HG02981 (cell line): ENCODE data around the gene PTAFR.

Experiments used
- ATAC-seq: cut with Tn5 transposase; IDR thresholded peaks from one replicate; pipeline ENCODE4 v1.9.1; 2021; ENCODE audit warnings: mild to moderate bottlenecking, moderate library complexity; ENCODE audit not compliant: unreplicated experiment

Gene PTAFR

DNA sequence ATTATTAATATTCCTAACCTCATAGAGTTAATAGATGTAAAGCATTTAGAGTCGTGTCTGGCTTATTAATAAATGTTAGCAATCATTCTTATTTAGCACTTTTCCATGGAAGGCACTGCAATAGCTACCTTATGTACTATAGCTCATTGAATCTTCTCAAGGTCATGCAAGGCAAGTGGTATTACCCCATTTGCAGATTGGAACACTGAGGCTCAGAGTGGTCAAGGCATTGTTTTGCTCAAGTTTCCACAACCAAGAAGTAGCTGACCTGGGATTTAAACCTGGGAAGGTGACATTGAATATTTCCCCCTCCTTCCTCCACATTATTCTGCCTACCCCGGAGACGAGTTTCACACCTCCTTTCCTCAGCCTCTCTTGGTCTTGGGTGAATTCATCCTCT lies 50.3 kb downstream of the PTAFR start:
- no peak for ATAC-seq

DNA sequence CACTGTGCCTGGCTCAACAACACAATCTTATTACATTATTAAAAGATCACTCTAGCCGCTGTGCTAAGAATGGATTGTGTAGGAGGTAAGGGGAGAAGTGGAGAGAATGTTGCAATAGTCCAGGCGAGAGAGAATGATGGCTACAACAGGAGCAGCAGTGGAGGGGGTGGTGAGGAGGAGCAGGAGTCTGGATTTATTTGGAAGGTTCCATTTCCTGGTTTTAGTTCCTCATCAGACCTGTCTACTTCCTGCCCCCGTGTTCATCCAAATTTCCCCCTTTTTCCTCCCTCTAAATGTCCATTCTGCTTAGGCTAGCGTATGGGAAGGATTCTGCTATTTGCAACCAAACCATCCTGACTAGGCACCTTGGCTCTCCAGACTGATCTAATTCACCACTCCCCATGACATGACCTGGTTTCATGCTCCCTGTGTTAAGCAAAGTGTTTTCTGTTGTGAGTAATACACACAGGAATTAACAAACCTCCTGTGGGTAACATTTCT lies 53.0 kb downstream of the PTAFR start:
- ATAC-seq = no peak

DNA sequence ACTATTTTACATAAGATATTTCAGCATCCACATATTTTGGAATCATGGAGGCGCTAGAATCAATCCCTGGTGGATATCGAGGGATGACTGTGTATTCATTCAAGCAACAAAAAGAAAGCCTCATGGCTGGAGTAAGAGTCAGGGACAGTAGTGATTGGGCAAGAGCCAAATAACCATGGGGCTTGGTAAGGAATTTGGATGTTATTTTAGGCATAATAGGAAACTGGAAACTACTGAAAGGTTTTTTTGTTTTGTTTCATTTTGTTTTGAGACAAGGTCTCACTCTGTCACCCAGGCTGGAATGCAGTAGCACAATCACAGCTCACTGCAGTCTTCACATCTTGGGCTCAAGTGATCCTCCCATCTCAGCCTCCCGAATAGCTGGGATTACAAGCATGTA lies 54.3 kb downstream of the PTAFR start:
- ATAC-seq = no peak

DNA sequence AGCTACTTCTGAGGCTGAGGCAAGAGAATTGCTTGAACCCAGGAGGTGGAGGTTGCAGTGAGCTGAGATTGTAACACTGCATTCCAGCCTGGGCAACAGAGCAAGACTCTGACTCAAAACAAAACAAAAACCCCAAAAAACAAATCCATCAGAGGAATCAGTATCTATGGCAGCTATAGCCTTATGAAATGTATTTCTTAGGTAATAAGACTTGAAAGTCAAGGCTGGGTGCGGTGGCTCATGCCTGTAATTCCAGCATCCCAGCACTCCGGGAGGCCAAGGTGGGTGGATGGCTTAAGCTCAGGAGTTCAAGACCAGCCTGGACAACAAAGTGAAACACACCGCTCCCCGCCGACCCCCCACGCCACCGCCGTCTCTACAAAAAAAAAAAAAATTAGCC lies 56.9 kb downstream of the PTAFR start:
- no peak for ATAC-seq

DNA sequence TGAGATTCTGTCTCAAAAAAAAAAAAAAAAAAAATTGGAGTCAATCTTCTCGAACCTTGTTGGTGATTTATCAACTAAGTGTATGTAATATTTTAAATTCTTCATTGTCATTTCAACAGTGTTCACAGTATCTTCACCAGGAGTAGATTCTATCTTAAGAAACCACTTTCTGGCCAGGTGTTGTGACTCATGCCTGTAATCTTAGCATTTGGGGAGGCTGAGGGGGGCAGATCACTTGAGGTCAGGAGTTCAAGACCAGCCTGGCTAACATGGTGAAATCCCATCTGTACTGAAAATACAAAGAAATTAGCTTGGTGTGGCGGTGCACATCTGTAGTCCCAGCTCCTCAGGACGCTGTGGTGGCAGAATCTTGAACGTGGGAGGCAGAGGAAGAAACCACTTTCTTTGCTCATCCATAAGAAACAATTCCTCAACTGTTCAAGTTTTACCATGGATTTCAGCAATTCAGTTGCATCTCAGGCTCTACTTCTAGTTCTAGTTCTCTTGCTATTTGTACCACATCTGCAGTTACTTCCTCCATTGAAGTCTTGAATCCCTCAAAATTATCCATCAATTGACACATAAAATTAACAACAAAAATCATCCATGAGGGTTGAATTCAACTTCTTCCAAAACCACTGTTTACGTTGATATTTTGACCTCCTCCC lies 57.7 kb downstream of the PTAFR start:
- ATAC-seq = no peak

DNA sequence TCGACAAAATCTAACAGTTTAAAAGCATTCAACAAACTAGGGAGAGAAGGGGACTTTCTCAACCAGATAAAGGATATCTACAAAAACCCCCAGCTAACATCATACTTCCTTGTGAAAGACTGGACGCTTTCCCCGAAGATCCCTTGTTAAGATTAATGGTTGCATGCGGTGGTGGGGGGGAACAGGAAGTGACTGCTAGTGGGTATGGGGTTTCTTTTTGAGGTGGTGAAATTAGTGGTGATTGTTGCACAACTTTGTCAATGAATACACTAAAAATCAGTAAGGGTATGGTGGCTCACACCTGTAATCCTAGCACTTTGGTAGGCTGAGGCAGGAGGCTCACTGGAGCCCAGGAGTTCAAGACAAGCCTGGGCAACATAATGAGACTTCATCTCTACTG lies 61.2 kb downstream of the PTAFR start:
- no peak for ATAC-seq

DNA sequence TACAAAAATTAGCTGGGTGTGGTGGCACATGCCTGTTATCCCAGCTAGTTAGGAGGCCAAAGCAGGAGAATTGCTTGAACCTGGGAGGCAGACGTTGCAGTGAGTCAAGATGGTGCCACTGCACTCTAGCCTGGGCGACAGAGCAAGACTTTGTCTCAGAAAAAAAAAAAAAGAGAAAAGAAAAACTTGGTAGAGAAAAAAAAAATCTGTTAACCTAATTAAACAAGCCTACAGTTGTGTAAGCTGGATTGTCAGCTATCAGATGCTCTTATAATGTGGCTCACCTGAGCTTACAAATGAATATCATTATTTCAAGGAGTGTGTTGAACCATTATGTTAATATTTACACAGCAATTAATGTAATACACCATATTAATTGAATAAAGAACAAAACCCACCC lies 61.6 kb downstream of the PTAFR start:
- ATAC-seq = no peak

DNA sequence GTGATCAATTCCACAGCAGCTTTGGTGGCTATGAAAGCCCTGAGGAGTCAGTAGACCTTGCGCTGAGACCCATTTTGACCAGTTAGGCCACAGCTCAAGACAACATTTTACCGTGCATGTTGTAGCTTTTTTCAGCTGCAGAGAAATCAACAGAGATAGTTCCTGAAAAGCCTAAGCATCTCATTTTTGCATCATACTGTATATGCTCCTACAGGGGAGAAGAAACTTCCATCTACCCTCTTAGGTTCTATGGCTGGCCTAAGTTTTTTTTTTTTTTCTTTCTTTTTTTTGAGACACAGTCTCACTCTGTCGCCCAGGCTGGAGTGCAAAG lies 63.3 kb downstream of the PTAFR start:
- no peak for ATAC-seq

DNA sequence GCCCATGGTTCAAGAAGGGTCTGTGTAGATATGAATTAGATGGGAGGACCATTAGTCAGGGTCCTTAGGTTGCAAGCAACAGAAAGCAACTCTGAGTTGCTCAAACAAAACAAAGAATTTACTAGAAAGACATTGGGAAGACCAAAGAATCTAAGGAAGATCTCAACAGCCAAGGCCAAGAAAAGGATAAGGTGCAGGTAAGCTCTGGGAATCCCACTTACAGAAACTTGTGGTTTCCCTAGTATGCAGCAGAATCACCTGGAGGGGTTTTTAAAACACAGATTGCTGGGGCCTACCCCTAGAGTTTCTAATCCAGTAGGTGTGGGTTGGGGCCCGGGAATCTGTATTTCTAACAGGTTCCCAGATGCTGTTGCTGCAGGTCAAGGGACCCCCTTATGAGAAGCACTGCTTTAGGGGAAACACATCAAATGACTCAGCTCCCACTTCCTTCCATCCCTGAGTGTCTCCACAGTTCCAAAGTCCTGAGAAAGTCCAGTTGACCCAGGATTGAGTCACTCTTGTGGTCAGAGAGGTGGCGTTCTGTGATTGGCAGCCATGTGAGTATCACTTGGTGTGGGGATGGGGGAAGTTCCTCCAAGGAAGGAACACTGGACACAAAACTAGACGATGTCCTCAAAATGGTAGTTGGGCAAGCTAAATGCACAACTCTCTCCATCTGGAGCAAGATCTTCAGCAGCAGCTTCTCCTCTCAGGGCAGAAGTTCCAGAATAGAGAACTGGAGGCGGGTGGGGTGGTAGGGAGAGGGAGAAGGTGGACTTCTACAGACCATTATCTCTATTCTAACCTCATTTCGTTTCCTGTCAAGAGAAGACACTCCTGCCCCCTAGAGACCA lies 63.9 kb downstream of the PTAFR start:
- ATAC-seq = no peak

DNA sequence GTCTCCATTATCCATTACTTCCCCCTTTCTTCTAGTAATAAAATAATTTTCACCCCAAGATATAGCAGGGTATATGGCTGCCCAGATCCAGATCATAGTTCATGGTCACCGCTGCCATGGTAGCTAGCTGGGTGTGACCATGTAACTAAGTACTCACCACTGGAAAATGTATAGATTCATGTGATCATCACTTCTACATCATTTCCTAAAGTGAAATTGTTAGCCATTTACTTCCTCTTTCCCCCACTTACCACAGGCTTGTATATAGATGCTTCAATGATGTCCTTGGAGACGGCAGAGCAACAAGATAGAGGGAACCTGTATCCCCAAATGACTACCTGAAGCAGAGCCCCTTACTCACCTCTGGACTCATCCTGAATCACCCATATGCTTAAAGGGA lies 65.3 kb downstream of the PTAFR start:
- peak; percentile 47 for ATAC-seq

DNA sequence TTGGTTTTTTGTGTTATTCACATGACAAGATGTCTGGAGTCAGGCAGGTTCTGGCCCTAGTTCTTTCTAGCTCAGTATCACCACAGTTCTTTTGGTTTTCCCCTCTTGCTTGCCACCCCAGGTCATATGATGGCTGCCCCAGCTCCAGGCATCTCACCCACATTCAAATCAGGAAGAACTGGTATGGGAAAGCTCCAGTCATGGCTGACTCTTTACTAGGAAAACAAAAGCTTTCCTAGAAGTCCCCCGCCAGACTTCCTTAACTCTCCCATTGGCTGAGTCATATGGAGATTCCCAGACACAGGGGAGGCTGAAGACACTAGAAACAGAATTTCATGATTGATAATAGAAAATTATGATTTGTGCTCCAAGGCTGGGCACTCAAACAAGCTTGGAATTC lies 65.9 kb downstream of the PTAFR start:
- no peak for ATAC-seq

DNA sequence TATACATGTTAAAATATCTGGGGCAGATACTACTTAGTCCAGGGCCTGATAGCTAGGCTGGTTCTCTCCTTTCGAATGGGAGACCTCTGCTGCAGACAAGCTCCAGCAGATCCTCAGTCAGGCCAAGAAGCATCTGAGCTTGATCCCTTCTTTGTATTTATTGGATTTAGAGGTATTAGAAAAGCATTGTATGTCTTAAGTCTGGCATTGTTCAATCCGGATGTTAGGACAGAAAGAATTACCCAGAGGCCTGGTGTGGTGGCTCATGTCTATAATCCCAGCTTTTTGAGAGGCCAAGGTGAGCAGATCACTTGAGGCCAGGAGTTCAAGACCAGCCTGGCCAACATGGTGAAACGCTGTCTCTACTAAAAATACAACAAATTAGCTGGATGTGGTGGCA lies 66.9 kb downstream of the PTAFR start:
- no peak for ATAC-seq

DNA sequence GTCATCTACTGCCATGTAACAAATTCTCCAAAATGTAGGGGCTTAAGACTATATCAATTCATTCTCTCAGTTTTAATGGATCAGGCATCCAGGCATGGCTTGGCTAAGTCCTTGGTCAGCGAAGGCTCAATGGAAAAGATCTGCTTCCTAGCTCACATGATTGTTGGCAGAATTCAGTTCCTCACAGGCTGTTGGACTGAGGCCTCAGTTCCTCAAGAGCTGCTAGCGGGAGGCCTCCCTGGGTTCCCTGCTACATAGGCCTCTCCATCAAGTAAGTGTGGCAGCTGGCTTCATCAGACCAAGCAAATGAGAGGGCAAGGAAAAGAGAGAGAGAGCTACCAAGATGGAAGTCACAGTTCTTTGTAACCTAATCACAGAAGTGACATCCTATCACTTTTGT lies 68.5 kb downstream of the PTAFR start:
- ATAC-seq = no peak

DNA sequence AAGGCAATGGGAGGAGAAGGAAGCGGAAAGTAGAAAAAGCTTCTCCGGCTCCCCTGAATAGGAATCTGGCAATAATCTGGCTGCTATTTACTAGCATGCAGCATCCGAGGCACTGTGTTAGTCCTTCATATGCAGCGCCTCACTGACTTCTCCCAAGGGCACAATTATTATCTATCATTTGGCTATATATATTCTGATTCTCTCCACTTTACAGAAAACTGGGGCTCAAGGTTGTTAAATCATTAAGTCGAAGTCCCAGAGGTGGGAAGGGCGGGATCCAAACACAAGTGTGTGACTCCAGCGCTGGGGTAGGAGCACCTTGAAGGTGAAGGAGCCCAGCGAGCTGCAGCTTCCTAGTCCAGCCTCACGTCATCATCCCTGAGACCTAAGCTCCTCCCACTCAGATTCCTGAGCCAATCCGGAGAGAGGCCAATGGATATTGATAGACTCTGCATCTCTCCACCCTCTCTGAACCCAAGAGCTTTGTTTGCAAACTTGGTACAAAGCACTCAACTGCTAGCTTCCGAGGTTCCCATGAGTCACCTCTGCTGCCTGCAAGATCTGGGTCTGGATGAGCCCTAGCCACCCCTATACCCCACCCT lies 71.5 kb downstream of the PTAFR start:
- ATAC-seq = no peak

DNA sequence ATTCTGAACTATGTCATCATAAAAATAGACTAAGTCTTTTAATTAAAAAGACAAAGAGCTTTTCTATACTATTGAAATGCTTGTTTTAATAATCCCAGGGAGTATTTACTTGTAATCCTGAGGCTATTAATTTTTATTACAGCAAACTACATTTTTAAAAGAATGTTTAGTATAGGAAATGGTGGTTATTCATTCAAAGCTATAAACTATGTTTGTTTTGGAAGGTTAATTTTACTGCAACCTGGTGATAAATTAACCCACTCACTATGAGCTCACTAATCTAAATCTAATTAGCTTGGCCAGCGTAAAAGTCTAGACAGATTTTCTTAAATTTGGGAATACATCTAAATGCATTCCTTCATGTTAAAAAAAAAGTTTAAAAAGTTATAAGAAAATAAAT lies 74.3 kb downstream of the PTAFR start:
- ATAC-seq = no peak

DNA sequence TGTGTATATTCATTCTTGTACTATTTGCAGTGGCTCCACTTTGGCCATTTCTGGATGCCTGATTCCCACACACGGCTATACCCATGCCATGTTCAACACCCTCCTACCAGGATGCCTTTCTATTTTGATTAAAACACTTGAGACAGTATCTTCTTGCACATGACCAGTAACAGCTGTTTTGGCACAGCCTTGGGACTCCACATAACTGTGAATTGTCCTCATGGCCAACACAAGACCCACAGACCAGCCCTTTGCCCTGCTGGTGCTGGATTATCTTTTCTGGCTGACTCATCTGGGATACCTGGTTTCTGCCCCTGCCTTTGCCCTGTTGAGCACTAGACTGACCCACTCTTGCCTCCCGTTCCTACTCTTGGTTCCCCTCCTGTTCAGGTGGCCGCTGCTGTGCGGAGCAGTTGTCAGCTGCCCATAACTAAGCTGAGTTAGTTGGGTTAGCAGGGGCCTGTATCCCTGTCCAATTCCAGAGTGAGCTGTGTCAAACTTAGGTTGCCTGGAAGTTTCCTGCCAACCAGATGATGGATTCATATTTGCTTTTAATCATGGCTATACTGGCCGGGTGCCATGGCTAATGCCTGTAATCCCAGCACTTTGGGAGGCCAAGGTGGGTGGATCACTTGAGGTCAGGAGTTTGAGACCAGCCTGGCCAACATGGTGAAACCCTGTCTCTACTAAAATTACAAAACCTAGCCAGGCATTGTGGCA lies 77.3 kb downstream of the PTAFR start:
- no peak for ATAC-seq
